ENCODE measurements around the gene PIGS. TPM values are rescaled to one million over a fixed set of nuclear protein-coding genes. Genes with fewer than 3 reads are reported as not detected.

Gene PIGS
- total and polyA plus RNA-seq, 2 donors (not counting 1 experiment from before 2014, with no cell fraction given) = 44.1 to 55.1 TPM

- intact Hi-C loops (cut with micrococcal nuclease) = no loop called here
- Mint-ChIP-seq H3K9me3 (ENCODE audit: insufficient read depth) (no peaks in the 10 kb centered on the region), H3K4me3 (no peak overlapping the region), H3K27ac (no peak overlapping the region), H3K27me3 (peaks cover 33% of the 10 kb centered on the region), H3K4me1 (no peaks in the 10 kb centered on the region)
- no peaks in the 10 kb centered on the region for H3K4me1 ChIP-seq (ENCODE audit: control insufficient read depth in 2 of 2, insufficient read depth in 2 of 2, low read length in 2 of 2)
- DNase-seq (no peak), ATAC-seq (ENCODE audit: low read depth) (no peak)
- H2AFZ ChIP-seq (ENCODE audit: insufficient read depth, low read depth, low read length, poor library complexity, severe bottlenecking) = no peak overlapping the region
- no peaks in the 10 kb centered on the region for H3K79me2 ChIP-seq (ENCODE audit: control insufficient read depth, insufficient read depth, low read length)
- H3K9ac ChIP-seq (ENCODE audit: low read length) = no peak overlapping the region
- ChIA-PET CTCF (interaction anchor here (1.1 kb wide), 1 partner anchor 19 kb away, joined by 3 read pairs; no protein-coding TSS in a partner anchor), POLR2A (no interaction called here)
- no peak overlapping the region for H3K27ac ChIP-seq (ENCODE audit: low read length in 2 of 2)
- H3K4me2 ChIP-seq (replicated peaks; ENCODE audit: low read depth, low read length, poor library complexity, severe bottlenecking) = no peak overlapping the region
- no peaks in the 10 kb centered on the region for H3K9me3 ChIP-seq (ENCODE audit: control extremely low read depth in 1 of 3, control insufficient read depth in 2 of 3, insufficient read depth in 1 of 3, low read length in 2 of 3)
- H4K20me1 ChIP-seq (ENCODE audit: control insufficient read depth, insufficient read depth, low read length, poor library complexity, severe bottlenecking) = no peaks in the 10 kb centered on the region
- H3K4me3 ChIP-seq (ENCODE audit: control extremely low read depth in 1 of 5, extremely low read depth in 1 of 5, insufficient read depth in 1 of 5, low read depth in 2 of 5, low read length in 4 of 5) = no peak overlapping the region
- no peak for TF ChIP-seq EZH2 (IDR thresholded peaks at IDR 0.05; ENCODE audit: borderline replicate concordance, insufficient read depth, low read depth, low read length, poor library complexity, severe bottlenecking)
- no peak for TF ChIP-seq CTCF (IDR thresholded peaks at IDR 0.05)
- no peaks in the 10 kb centered on the region for H3K36me3 ChIP-seq (replicated peaks in 1 of 2; ENCODE audit: control extremely low read depth in 1 of 2, control insufficient read depth in 1 of 2, extremely low read depth in 1 of 2, insufficient read depth in 2 of 2, low read length in 1 of 2)
- 100% methylated on average over 1 of the region's 3 CpGs for WGBS (ENCODE audit: insufficient coverage)
- peaks cover 0 to 28% (median 5%) of the 10 kb centered on the region in 4 experiments for H3K27me3 ChIP-seq (replicated peaks in 1 of 4; ENCODE audit: control extremely low read depth in 1 of 4, control insufficient read depth in 3 of 4, insufficient read depth in 4 of 4, low read length in 3 of 4)
Measured at GRCh38 chr17:28511858-28512461, 59.4 kb downstream of the PIGS start.

- no peak overlapping the region for H3K27ac ChIP-seq (ENCODE audit: low read length in 2 of 2)
- CTCF ChIA-PET = no interaction called here
- peaks cover 33% of the 10 kb centered on the region for H3K27me3 Mint-ChIP-seq
- POLR2A ChIA-PET = no interaction called here
- no peak overlapping the region for H2AFZ ChIP-seq (ENCODE audit: insufficient read depth, low read depth, low read length, poor library complexity, severe bottlenecking)
- H3K4me1 ChIP-seq (ENCODE audit: control insufficient read depth in 2 of 2, insufficient read depth in 2 of 2, low read length in 2 of 2) = no peaks in the 10 kb centered on the region
- H3K9me3 Mint-ChIP-seq (ENCODE audit: insufficient read depth) = no peaks in the 10 kb centered on the region
- no peaks in the 10 kb centered on the region for H4K20me1 ChIP-seq (ENCODE audit: control insufficient read depth, insufficient read depth, low read length, poor library complexity, severe bottlenecking)
- no peak overlapping the region for H3K4me2 ChIP-seq (replicated peaks; ENCODE audit: low read depth, low read length, poor library complexity, severe bottlenecking)
- H3K4me3 Mint-ChIP-seq = no peak overlapping the region
- no peak for TF ChIP-seq EZH2 (IDR thresholded peaks at IDR 0.05; ENCODE audit: borderline replicate concordance, insufficient read depth, low read depth, low read length, poor library complexity, severe bottlenecking)
- no peak for TF ChIP-seq CTCF (IDR thresholded peaks at IDR 0.05)
- no peaks in the 10 kb centered on the region for H3K9me3 ChIP-seq (ENCODE audit: control extremely low read depth in 1 of 3, control insufficient read depth in 2 of 3, insufficient read depth in 1 of 3, low read length in 2 of 3)
- H3K9ac ChIP-seq (ENCODE audit: low read length) = no peak overlapping the region
- intact Hi-C loops (cut with micrococcal nuclease) = no loop called here
- DNase-seq = no peak
- H3K27ac Mint-ChIP-seq = no peak overlapping the region
- H3K4me3 ChIP-seq (ENCODE audit: control extremely low read depth in 1 of 5, extremely low read depth in 1 of 5, insufficient read depth in 1 of 5, low read depth in 2 of 5, low read length in 4 of 5) = no peak overlapping the region
- H3K4me1 Mint-ChIP-seq = no peaks in the 10 kb centered on the region
- no peak for ATAC-seq (ENCODE audit: low read depth)
- H3K79me2 ChIP-seq (ENCODE audit: control insufficient read depth, insufficient read depth, low read length) = no peaks in the 10 kb centered on the region
- peaks cover 0 to 28% (median 5%) of the 10 kb centered on the region in 4 experiments for H3K27me3 ChIP-seq (replicated peaks in 1 of 4; ENCODE audit: control extremely low read depth in 1 of 4, control insufficient read depth in 3 of 4, insufficient read depth in 4 of 4, low read length in 3 of 4)
- no peaks in the 10 kb centered on the region for H3K36me3 ChIP-seq (replicated peaks in 1 of 2; ENCODE audit: control extremely low read depth in 1 of 2, control insufficient read depth in 1 of 2, extremely low read depth in 1 of 2, insufficient read depth in 2 of 2, low read length in 1 of 2)
- 84% methylated on average over 5 of the region's 7 CpGs for WGBS (ENCODE audit: insufficient coverage)
Measured at GRCh38 chr17:28509789-28510188, 61.5 kb downstream of the PIGS start.
